NCI-H2107 (cell line): Measurements from ENCODE around the gene SNRNP40.

Experiments used
- DNase-seq: peaks from one replicate; lab custom pipeline; 2025; lab: John Stamatoyannopoulos, UW

Gene SNRNP40

GRCh38 chr1:31230378-31230777 is 66.2 kb downstream of the SNRNP40 start:
- no peak for DNase-seq

GRCh38 chr1:31228986-31229385 is 67.6 kb downstream of the SNRNP40 start:
- DNase-seq = no peak

- DNase-seq = no peak
These were observed 68.6 kb downstream of the SNRNP40 start for GRCh38 chr1:31227891-31228568.

- no peak for DNase-seq
These were observed 72.5 kb downstream of the SNRNP40 start for GRCh38 chr1:31224068-31224467.

- no peak for DNase-seq
These were observed 74.4 kb downstream of the SNRNP40 start for GRCh38 chr1:31222176-31222575.

GRCh38 chr1:31221072-31221471 is 75.5 kb downstream of the SNRNP40 start:
- no peak for DNase-seq

GRCh38 chr1:31219489-31219888 is 77.1 kb downstream of the SNRNP40 start:
- no peak for DNase-seq

GRCh38 chr1:31218705-31219104 is 77.9 kb downstream of the SNRNP40 start:
- no peak for DNase-seq

GRCh38 chr1:31216016-31216415 is 80.6 kb downstream of the SNRNP40 start:
- DNase-seq = peak; percentile 59

- no peak for DNase-seq
These were observed 81.5 kb downstream of the SNRNP40 start for GRCh38 chr1:31215065-31215570.

GRCh38 chr1:31214316-31215064 is 82.1 kb downstream of the SNRNP40 start:
- DNase-seq = no peak
